Neutrophil (primary cell): ENCODE data around the gene PSG4.
"Not testable (repeated sequence)": the region's sequence is repeated elsewhere in the genome, so short reads cannot be mapped to it uniquely, and the experiment has no call there.

Experiments
- H3K27ac ChIP-seq: fragments of 200-600 bp; sonication (generic); 2 replicates; pipeline ENCODE4 v1.5.1; 2016; ENCODE audit warnings: mild to moderate bottlenecking, moderate library complexity
- H3K27me3 ChIP-seq: fragments of 200-600 bp; sonication (generic); 2 replicates; pipeline ENCODE4 v1.6.0; 2016; ENCODE audit warnings: mild to moderate bottlenecking
- H3K36me3 ChIP-seq: fragments of 200-600 bp; sonication (generic); 2 replicates; pipeline ENCODE4 v1.5.1; 2017
- H3K4me1 ChIP-seq, 2 experiments: fragments of 200-600 bp in 1 of 2; sonication (generic) in 1 of 2; 1 replicate in 1 of 2; 2 replicates in 1 of 2; pipeline versions ENCODE4 v1.5.1 to v1.6.1; 2013 to 2016; ENCODE audit warnings: low read depth in 1 of 2, low read length in 1 of 2, mild to moderate bottlenecking in 1 of 2, moderate library complexity in 1 of 2; ENCODE audit not compliant: control insufficient read depth in 1 of 2, insufficient read depth in 1 of 2
- H3K4me3 ChIP-seq, 2 experiments: fragments of 200-600 bp in 1 of 2; sonication (generic) in 1 of 2; 1 replicate in 1 of 2; 2 replicates in 1 of 2; pipeline ENCODE4 v1.5.1; 2013 to 2016; ENCODE audit warnings: low read depth in 1 of 2, low read length in 1 of 2, mild to moderate bottlenecking in 1 of 2, moderate library complexity in 1 of 2
- H3K9me3 ChIP-seq: fragments of 200-600 bp; sonication (generic); 2 replicates; pipeline ENCODE4 v1.5.1; 2016
- TF ChIP-seq, protein P1 (sequence below): fragments of 200-600 bp; sonication (generic); IDR thresholded peaks from 2 replicates; pipeline ENCODE4 v1.5.1; 2016; ENCODE audit warnings: antibody characterized with exemption

Gene PSG4

DNA sequence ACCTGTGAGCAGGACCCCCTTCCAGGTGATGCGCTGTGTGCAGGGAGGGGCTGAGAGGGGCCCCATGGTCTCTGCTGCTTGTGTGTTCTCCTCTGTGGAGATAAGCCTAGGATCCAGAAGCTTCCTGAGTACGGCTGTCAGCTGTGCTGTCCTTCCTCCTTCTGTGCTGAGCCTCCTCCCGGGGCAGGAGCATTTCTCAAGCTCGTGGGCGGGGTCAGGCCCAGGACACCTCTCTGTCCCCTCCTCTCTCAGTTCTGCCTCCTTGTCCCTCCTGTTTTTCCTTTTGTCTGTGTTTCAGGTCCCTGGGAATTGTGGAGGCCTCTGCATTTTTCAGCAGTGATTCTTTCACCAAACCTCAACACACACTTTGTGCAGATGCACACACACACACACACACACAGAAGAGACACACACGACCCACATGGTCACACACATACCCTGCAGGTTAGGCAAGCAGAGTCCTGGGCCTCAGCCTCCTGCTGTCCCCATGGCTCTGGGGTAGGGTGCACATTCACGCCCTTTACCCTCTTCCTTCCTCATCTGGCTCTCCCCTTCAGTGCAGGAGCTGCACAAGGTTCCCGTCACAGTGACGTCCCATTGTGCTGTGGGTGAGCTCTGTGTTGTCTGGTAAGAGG is at the start of gene PSG4:
PSG4 (minus strand) TSS at position 168 of the 635 bp plus-strand sequence; CDS start at position 66, 102 bp downstream.
- not testable (repeated sequence) for H3K4me3 ChIP-seq, H3K9me3 ChIP-seq, H3K27ac ChIP-seq

DNA sequence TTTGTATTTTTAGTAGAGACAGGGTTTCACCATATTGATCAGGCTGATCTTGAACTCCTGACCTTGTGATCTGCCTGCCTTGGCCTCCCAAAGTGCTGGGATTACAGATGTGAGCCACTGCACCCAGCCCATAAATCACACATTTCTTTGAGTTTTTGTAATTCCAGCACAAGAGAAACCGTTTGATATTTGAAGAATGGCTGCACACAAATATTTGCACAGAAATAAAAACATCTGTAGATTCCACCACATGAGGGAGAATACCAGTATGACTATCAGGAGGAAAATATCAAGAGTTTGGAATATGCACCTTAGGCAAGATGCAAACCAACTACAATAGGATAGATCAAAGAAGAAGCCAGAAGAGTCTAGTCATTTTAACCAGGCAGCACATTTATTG is 46.0 kb upstream of the PSG4 start:
- not testable (repeated sequence) for H3K27ac ChIP-seq, H3K4me3 ChIP-seq, H3K36me3 ChIP-seq, H3K27me3 ChIP-seq, H3K9me3 ChIP-seq, H3K4me1 ChIP-seq

More for the DNA sequence above, at the start of gene PSG4:
- not testable (repeated sequence) for H3K36me3 ChIP-seq, H3K4me1 ChIP-seq
- peaks cover 11% of the 10 kb centered on the region for H3K27me3 ChIP-seq

DNA sequence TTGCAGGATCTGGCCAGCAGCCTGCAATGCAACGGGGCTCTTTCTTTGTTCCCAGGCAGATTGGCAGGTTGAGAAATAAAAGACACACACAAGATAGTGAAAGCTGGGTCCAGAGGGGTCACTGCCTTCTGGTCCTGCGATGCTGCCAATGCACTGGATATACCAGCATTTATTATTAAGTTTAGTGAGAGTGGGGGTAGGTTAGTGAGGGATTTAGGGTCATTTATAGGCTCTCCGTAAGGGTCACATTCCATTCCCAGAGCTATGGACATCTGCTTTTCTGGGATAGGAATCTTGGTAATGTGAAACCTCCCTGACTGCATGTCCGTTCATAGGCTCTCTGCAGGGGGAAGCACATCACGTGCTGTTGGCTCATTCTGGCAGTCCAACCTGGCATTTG is 44.9 kb upstream of the PSG4 start:
- not testable (repeated sequence) for H3K27me3 ChIP-seq, H3K4me1 ChIP-seq, H3K36me3 ChIP-seq, H3K9me3 ChIP-seq, H3K4me3 ChIP-seq, H3K27ac ChIP-seq

DNA sequence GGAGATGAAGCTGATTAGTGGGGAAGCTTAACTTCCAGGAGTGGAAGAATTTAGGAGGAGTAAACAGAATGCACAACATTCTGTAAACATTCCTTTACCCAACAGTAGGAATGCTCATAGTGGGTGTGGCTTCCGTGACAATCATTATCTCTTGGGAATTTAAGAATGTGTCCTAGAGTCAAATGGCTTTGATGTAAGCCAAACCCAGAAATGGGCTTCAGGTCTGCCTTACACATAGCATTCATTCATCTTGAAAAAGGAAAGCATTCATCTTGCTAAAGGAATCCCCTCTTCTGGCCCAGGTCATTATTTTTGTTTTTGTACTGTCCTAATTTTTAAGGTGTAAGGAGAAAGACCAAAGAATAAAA is 43.2 kb upstream of the PSG4 start:
- not testable (repeated sequence) for H3K27ac ChIP-seq, H3K36me3 ChIP-seq, H3K4me3 ChIP-seq, H3K27me3 ChIP-seq, H3K9me3 ChIP-seq, H3K4me1 ChIP-seq

DNA sequence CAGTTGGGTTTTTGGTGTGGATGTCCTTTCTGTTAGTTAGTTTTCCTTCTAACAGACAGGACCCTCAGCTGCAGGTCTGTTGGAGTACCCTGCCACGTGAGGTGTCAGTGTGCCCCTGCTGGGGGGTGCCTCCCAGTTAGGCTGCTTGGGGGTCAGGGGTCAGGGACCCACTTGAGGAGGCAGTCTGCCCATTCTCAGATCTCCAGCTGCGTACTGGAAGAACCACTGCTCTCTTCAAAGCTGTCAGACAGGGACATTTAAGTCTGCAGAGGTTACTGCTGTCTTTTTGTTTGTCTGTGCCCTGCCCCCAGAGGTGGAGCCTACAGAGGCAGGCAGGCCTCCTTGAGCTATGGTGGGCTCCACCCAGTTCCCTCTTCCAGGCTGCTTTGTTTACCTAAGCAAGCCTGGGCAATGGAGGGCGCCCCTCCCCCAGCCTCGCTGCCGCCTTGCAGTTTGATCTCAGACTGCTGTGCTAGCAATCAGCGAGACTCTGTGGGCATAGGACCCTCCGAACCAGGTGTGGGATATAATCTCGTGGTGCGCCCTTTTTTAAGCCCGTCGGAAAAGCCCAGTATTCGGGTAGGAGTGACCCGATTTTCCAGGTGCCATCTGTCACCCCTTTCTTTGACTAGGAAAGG is 41.9 kb upstream of the PSG4 start:
- H3K4me3 ChIP-seq, H3K27me3 ChIP-seq, H3K27ac ChIP-seq, H3K4me1 ChIP-seq, H3K9me3 ChIP-seq, H3K36me3 ChIP-seq: not testable (repeated sequence)

DNA sequence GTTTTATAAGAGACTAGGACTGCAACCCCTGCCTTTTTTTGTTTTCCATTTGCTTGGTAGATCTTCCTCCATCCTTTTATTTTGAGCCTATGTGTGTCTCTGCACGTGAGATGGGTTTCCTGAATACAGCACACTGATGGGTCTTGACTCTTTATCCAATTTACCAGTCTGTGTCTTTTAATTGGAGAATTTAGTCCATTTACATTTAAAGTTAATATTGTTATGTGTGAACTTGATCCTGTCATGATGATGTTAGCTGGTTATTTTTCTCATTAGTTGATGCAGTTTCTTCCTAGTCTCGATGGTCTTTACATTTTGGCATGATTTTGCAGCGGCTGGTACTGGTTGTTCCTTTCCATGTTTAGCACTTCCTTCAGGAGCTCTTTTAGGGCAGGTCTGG is 40.4 kb upstream of the PSG4 start:
- H3K36me3 ChIP-seq, H3K4me1 ChIP-seq, H3K9me3 ChIP-seq, H3K4me3 ChIP-seq, H3K27me3 ChIP-seq, H3K27ac ChIP-seq: not testable (repeated sequence)

DNA sequence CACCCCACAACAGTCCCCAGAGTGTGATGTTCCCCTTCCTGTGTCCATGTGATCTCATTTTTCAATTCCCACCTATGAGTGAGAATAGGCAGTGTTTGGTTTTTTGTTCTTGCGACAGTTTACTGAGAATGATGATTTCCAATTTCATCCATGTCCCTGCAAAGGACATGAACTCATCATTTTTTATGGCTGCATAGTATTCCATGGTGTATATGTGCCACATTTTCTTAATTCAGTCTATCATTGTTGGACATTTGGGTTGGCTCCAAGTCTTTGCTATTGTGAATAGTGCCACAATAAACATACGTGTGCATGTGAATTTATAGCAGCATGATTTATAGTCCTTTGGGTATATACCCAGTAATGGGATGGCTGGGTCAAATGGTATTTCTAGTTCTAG is 36.8 kb upstream of the PSG4 start:
- H3K4me1 ChIP-seq, H3K27me3 ChIP-seq, H3K27ac ChIP-seq, H3K36me3 ChIP-seq, H3K4me3 ChIP-seq, H3K9me3 ChIP-seq: not testable (repeated sequence)

DNA sequence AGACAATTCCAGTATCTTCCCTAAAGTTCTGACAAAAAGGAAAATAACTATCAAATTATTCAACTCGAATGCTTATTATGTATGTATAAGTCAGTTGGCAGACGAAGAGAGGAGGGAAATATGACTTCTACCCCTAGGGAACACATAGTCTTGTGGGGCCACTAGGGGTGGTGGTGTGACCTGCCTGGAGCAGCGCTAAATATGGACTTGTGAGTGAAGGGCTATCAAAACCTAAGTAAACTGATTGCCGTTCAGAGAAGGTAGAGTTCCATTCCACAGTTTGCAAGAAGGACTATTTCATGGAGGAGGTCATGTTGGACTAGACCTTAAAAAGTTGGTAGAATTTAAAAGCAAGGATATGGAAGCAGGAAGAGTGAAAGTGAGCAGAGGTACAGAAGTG is 32.8 kb upstream of the PSG4 start:
- H3K36me3 ChIP-seq, H3K27me3 ChIP-seq, H3K4me3 ChIP-seq, H3K27ac ChIP-seq, H3K4me1 ChIP-seq, H3K9me3 ChIP-seq: not testable (repeated sequence)

DNA sequence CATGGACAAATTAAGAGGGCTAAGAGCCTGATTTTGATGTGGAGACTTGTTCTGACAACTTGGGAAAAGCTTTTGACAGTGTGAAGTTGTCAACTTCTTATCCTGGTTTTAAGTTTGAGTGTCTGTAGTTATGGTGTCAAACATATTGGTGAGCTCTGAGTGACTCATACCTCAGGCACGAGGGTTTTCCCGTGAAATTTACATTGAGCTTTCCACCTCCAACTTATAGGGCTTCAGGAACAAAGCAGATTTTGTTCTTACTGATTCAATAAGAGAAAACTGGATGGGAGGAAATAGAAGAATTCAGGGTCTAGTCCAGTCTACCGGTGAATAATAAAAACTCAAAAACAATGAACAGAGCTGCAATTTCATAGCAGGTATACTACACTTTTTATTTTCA is 30.2 kb upstream of the PSG4 start:
- H3K27ac ChIP-seq, H3K36me3 ChIP-seq, H3K27me3 ChIP-seq, H3K4me3 ChIP-seq, H3K9me3 ChIP-seq, H3K4me1 ChIP-seq: not testable (repeated sequence)

DNA sequence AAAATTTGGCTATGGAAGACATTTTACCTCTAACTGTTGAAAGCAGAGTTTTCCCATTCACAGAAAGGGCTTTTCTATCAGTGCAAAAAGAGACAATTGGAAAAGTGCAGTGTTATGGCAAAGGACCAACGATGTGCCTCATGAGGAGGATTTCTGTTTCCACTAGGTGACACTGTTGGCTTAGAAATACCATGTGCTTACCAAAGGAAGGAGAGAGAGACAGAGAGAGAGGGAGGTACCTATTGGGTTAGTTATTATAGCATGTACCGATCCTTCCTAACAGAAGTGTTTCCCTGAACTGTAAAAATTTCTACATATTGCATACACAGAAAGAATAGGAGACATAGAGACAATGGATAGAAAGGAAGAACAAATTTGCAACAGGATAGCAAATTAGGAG is 23.9 kb upstream of the PSG4 start:
- TF ChIP-seq, protein P1, sequence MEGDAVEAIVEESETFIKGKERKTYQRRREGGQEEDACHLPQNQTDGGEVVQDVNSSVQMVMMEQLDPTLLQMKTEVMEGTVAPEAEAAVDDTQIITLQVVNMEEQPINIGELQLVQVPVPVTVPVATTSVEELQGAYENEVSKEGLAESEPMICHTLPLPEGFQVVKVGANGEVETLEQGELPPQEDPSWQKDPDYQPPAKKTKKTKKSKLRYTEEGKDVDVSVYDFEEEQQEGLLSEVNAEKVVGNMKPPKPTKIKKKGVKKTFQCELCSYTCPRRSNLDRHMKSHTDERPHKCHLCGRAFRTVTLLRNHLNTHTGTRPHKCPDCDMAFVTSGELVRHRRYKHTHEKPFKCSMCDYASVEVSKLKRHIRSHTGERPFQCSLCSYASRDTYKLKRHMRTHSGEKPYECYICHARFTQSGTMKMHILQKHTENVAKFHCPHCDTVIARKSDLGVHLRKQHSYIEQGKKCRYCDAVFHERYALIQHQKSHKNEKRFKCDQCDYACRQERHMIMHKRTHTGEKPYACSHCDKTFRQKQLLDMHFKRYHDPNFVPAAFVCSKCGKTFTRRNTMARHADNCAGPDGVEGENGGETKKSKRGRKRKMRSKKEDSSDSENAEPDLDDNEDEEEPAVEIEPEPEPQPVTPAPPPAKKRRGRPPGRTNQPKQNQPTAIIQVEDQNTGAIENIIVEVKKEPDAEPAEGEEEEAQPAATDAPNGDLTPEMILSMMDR = no peak
- Histone ChIP-seq H3K4me1 (no peaks in the 10 kb centered on the region), H3K4me3 (no peak overlapping the region), H3K27me3 (no peaks in the 10 kb centered on the region), H3K36me3 (no peaks in the 10 kb centered on the region), H3K9me3 (peaks cover 37% of the 10 kb centered on the region), H3K27ac (no peak overlapping the region)

DNA sequence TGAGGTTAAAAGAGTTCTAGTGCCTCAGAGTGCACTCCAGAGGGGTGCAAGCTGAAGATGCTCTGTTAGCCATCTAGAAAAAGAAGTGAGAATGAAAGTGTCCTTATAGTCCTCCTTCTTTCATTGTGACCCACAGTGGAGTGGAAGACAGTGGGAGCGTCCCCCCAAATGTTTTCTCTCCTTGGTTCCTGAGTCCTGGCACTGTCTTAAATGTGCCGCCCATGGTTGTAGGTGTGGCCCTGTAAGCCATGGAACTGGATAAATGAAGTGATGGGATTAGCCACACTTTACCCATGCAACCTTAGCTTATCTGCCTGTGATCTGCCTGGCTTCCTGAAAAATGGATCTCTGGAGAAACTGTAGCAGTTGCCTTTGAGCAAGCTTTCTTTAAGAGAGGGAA is 23.3 kb upstream of the PSG4 start:
- H3K27ac ChIP-seq, H3K4me1 ChIP-seq, H3K4me3 ChIP-seq, H3K36me3 ChIP-seq, H3K27me3 ChIP-seq: not testable (repeated sequence)
- peaks cover 37% of the 10 kb centered on the region for H3K9me3 ChIP-seq

DNA sequence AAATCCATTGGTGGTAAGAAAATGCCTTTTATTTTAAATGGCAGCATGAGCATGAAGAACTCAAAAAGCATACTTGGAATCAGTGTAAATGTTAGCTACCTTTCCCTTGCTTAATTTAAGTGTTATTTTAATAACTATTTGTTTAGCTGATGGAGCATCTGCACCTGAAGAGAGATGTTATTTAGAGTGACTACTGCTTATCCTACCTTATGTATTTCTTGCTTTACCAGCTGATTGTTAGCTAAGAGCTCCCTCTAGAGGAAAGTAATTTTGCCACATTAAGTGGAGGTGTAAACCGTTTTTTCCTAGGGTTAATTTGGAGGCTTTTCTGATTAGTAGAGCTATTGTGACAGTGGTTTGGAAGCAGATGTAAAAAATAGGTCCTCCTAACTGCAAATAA is 21.5 kb upstream of the PSG4 start:
- H3K9me3 ChIP-seq = peaks cover 37% of the 10 kb centered on the region
- H3K4me3 ChIP-seq, H3K27me3 ChIP-seq, H3K4me1 ChIP-seq, H3K36me3 ChIP-seq, H3K27ac ChIP-seq: not testable (repeated sequence)
